Activated CD4-positive, alpha-beta T cell treated with anti-CD3 and anti-CD28 coated beads, Interleukin-2, amount 50 U/mL, for 1 hour (primary cell): ENCODE data around the gene NCOA7.

ENCODE experiments used
- DNase-seq: peaks from one replicate; pipeline ENCODE4 v3.0.0-alpha.2; 2020

NCOA7 gene

DNA sequence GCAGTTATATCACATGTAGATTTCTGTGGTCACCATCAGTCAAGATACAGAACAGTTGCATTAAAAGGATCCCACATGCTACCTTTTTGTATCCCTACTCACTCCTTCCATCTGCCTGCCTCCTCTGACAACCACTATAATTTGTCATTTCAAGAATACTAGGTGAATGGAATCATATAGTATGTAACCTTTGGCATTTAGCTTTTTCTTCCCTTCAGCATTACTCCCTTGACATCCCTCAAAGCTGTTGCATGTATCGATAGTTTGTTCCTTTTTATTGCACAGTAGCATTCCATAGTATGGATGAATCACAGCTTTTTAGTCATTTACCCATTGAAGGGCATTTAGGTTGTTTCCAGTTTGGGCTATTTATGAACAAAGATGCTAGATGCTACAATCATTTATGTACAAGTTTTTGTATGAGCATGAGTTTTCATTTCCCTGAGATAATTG is 26.1 kb downstream of the NCOA7 start:
- no peak for DNase-seq

DNA sequence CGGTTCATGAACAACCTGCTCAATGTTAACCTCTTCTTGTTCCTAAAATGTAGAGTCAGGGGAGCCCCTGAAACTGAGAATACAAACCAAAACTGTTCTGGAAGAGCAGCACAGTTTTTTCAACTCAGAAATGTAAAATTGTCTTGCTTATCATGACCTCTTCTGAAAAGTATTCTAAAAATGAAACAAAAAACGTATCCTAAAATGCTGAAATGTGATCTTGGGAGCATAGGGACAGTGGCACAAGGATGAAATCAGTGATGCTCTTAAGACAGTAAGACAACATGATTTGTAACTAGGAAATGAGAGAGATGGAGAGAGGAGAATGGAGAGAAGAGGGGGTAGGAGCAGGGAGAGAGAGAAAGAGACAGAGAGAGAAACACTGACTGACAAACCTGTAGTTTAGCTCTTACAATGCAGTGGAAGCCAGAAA is 27.5 kb downstream of the NCOA7 start:
- DNase-seq, result no peak

DNA sequence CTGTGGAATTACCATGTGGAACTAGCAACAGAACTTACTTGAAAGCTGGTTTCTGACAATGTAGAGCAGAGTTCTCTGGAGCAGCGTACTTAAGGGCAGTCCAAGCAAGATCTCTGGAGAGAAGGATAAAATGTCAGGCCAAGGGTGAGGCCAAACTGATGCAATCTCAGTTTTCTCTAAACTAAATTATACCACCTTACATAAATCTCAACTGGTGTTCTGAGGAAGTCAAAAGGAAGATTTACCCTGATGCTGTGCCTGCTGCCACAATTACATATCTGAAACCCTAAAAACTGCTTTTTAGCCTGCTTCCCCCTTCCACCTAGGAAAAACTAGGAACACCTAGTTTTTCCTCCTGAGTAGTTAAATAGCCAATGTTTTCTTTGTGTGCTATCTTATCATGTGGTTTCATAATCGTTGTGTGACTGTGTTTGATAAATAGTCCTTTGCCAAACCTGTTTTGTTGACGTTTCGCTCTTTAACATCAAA is 28.1 kb downstream of the NCOA7 start:
- no peak for DNase-seq

DNA sequence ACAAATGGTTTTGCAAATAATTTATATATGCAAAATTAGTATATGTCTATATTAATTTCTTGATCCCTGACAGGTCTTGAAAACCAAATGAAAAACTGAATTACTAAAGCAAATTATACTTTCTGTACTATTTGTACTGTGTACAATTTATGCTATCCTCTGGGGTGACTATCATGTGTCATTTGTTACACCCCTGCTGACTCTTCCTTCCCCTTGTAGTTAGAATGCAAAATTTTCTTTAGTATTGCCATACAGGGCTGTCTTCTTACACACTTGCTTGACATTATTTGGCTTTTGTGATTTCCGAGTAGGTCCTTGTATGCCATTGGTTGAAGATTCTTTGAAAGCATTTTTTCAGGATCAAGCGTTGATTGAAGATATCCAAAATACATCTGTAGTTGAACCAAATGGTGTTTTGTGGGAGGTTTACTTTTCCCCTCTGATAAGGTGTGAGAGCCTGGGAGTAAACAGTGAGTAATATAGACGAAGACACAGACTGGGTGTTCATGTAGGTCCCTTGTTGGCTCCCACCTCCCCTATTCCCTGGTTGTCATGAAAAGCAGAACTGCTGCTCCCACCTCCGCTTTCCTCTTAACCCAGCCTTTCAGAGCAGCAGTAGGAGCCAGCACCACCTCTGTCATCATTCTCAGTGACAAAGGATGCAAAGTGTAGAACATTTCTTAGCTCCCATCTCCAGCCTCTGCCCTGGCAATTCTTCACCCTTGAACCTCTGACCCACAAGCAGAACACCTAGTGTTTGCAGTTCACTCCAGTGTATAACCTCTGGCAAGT is 29.0 kb downstream of the NCOA7 start:
- DNase-seq, result no peak

DNA sequence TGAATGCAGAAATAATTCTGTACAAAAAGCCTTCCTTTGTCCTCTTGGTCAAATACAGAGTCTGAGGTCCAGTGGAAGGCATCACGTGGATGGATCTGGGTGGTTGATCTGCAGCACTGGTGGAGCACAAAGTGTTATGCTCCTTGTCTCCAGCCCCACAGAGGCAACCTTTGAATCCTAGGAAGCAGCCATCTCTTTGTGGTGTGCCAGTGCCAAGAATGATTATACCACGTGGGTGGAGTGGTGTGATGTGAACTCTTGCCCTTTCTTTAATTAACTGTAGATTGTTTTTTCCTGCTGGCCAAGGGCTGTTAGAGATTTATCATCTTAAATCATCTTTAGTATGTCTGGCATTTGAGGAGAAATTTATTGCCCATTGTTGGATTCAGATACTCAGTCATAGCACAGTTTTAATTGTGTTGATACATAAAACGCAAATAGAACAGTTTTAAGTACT is 31.1 kb downstream of the NCOA7 start:
- DNase-seq, result no peak

DNA sequence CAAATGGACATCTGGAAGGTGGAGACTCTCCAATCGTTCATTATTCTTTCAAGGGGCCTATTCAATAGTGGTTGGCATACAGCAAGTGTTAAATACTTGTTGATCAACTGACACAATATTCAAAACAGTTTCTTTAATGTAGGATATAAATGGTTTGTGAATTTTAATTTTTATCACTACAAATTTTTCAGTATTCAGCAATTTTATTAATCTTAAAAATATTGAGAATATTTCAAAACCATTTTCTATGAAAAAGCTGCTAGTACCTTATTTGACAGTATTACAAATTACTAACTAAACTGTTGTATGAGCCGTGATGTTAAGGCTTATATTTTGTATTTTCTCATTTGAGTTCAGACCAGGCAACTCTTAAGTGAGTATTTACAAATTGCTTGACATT is 32.4 kb downstream of the NCOA7 start:
- DNase-seq, result no peak

DNA sequence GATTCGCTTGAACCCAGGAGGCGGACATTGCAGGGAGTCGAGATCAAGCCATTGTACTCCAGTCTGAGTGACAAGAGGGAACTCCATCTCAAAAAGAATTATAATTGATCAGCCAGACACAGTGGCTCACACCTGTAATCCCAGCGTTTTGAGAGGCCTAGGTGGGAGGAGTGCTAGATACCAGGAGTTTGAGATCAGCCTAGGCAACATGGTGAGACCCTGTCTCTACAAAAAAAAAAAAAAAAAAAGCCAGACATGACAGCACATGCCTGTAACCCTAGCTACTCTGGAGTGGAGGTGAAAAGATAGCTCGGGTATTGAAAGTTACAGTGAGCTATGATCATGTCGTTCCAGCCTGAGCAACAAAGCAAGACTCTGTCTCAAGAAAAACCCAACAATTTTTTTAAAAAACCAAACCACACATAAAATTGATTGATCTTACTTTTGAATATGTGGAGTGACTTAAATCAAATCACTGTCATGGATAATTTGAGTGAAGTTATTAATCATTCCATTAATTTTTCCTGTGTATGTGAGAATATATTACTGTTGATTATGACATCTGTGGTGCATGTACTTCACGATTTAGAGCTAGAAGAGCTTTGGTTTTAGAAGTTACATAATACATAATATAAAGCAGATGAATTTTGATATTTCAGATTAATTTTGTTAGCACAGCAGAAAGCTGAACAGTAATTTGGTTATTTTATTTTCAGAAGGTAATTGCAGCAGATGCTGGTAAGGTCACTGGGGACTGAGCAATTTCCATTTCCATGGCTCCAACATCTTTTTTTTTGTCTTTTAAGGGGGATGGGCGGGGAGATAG is 34.4 kb downstream of the NCOA7 start:
- DNase-seq, result no peak

DNA sequence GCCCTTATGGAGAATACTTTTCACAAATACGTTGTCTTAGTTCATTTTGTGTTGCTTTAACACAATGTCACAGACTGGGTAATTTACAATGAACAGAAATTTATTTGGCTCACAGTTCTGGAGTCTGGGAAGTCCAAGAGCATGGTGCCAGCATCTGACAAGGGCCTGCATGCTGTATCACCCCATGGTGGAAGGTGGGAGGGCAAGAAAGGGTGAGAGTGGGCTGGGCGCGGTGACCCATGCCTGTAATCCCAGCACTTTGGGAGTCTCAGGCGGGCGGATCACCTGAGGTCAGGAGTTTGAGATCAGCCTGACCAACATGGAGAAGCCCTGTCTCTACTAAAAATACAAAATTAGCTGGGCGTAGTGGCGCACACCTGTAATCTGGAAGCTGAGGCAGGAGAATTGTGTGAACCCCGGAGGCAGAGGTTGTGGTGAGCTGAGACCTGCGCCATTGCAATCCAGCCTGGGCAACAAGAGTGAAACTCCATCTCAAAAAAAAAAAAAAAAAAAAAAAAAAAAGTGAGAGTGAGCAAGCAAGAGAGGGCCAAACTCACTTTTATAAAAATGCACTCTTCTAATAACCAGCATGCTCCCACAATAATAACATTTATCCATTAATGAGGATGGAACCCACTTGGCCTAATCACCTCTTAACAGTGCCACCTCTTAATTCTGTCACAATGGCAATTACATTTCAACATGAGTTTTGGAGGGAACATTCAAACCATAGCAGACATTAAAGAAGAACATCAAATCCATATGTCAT is 36.1 kb downstream of the NCOA7 start:
- no peak for DNase-seq

DNA sequence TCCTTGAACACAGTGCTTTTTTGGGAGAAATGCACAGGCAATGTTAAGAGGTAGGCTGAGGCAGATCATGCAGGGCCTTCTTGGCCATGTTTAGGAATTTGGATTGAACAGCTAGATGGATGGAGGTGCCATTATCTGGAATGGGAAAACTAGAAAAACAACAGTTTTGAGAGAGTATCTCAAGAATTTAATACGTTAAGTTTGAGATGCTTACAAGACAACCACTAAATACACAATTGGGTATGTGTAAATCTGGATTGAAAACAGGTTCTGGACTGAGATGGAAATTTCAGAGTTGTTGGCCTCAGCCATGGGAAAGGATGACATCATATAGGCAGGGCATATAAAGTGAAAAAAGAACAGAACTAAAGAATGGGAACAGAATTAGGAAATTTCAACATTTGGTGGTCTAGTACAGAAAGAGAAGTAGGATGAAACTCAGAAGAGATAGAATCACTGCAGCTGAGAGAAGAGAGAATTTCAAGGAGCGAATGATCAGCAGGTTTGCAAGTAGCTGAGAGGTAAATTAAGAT is 37.1 kb downstream of the NCOA7 start:
- DNase-seq, result no peak

DNA sequence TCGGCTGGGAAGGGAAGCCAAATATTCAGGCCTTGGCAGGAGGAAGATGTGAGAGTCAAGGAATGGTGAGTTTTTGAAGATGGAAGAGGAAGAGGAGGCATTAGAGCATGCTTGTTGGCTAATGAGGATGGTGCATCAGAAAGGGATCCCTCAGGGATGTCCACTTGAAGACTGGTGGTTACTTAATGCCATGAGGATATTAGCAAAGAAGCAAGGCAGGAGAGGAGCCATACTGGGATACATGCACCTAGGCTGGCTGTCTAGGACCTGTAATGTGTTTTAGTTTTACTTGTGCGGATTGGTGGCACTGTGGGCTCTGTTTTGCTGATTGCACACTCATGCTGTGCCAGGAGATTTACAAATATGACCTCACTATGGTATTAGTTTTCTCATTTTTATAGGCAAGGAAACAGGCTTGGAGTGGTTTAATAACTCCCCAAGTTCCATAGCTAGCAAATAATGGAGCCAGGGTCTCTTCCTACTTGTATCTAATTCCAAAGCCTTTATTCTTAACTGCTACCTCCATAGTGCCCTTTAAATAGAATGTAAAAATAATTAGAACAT is 37.8 kb downstream of the NCOA7 start:
- DNase-seq, result no peak

DNA sequence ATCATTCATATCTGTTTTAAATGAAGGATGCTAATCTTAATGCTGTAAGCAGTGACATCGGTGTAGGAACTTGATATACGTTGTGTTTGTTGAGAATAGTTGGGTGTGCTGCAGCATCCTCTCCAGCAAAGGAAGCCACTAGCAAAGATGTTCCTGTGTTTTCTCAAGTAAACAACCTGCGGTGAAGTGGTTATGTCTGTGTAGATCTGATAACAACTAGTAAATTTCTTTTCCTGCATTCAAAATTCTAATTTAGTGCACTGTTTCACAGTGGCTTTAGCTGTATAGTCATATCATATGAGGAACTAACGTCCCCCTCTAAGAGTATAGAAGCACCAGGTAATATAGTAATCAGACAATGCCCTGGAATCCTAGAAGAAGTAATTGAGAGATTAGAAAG is 38.7 kb downstream of the NCOA7 start:
- DNase-seq, result no peak

DNA sequence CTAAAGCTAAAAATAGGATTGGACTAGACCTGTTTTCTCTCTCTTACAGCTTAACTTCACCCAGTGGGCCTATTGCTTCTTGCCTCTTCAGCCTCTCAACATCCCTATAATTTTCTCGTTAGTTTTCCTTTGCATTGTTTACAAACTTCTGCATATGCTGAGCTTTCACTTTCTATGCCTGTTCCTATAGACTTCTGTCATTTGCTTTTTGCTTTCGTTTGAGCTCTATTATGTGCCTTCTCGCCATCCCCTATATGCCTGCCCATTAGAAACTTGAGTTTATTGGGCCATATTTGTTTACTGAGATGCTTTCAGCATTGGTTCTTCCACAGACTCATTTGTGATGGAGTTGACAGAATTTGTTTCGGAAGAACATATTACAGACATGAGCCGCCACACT is 40.9 kb downstream of the NCOA7 start:
- no peak for DNase-seq

DNA sequence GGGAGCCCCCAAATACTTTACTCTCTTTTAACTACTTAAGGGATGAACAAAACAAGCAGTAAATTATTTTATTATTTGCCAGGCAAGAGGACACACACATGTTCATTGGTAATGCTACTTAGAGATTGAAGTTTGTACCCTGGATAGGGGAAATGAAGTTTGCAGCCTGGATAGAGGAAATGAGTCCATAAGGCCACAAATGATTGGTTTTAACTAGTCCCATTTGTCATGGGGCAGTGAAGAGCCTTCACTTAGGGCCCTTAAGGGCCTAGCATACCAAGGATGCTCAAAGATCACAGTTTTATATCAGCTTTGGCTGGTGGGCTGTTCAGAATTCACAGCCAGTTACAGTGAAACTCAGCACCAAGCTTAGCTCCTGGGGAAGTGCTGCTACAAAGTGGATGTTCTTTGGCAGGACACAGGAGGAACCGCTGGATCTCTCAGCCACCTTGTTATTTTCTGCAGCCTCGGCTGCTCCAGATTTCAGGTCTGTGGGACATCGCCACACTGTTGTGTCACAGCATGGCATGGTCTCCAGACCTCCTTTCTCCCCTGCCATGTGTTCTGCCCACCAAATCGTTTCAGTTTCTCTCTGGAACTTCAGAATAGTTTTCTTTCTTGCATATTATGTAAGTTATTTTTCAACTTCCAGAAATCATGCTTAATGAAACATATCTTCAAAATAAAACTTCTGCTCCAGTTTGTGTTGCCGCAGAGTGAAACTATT is 41.8 kb downstream of the NCOA7 start:
- no peak for DNase-seq

DNA sequence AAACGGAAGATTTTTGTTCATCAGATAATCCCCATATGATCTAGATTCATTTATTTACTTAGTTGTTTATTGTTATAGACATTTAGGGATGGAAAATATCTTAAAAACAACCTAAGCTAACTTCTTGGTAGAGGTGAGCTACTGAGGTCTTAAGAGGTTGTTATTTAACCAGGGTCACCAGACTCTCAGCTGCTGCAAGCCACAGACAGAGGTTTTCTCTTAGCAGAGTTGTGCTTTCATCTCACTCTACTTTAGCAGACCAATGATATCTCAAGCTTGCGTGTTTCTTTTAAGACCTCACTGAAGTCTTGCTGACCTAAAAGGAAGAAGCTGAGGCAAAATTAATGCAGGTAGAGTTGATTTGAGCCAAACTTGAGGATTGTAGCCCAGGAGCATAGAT is 43.6 kb downstream of the NCOA7 start:
- DNase-seq, result peak; percentile 4

DNA sequence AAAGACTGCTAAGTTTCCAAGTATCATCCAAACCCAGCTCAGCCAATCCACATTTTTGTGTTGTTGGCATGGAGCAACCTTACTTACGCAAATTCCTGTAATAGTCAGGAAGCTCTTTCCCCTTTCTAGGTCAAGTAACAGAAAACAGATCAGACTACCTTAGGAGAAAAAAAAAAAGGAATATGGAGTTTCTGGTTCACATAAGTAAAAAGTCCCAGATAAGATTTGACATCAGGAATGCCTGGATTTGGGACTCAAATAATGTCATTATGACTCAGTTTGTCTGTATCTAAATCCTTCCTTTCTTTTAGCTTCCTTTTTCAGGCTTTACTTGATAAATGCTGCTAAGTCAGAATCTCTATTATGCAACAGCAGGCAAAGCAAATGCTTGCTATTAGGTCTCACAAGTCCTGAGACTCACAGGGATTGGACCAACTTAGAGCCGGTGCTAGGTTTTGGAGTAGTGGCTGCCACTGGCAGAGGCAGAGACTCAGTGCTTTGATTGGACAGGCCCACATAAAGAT is 44.5 kb downstream of the NCOA7 start:
- no peak for DNase-seq

DNA sequence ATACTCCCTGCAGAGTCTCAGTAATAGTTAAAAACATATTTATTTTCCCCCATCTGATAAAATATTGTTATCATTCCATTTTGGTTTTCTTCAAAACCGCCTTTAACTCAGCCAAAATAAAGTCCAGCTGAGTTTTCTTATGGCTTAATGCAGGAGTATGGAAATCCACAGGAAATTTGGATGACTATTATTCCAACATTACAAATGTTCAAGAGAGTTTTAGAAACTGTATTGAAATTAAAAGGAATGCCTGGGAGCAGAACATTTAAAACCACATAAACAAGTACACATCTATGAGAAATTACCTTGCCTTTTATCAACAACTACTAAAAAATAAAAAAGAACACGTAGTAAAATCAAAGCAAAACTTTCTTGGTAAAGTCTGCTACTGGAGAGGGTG is 45.7 kb downstream of the NCOA7 start:
- no peak for DNase-seq

DNA sequence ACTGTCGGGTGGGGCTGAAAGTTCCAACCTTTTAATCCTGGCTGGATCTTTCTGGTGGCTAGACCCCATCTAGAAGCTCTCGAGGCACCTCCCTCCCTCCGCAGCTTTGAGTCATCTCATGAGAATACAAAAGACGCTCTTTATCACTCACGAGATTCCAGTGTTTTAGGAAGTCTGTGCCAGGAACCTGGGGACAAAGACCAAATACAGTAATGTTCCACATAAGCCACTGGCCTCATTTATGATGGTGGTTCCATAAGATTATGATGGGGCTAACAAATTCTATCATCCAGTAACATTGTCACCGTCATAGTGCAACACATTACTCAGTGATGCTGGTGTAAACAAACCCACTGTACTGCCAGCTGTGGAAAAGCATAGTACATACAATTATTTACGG is 48.7 kb downstream of the NCOA7 start:
- no peak for DNase-seq

DNA sequence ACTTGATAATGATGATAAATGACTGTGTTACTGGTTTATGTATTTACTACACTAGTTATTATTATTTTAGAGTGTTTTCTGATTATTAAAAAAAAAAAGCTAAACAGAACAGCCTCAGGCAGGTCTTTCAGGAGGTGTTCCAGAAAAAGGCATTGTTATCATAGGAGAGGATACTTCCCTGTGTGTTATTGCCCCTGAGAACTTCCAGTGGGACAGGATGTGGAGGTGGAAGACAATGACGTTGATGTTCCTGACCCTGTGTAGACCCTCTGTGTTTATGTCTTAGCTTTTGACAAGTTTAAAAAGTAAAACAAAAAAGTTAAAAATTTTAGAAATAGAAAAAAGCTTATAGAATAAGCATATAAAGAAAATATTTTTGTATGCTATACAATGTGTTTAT is 49.1 kb downstream of the NCOA7 start:
- DNase-seq, result no peak

DNA sequence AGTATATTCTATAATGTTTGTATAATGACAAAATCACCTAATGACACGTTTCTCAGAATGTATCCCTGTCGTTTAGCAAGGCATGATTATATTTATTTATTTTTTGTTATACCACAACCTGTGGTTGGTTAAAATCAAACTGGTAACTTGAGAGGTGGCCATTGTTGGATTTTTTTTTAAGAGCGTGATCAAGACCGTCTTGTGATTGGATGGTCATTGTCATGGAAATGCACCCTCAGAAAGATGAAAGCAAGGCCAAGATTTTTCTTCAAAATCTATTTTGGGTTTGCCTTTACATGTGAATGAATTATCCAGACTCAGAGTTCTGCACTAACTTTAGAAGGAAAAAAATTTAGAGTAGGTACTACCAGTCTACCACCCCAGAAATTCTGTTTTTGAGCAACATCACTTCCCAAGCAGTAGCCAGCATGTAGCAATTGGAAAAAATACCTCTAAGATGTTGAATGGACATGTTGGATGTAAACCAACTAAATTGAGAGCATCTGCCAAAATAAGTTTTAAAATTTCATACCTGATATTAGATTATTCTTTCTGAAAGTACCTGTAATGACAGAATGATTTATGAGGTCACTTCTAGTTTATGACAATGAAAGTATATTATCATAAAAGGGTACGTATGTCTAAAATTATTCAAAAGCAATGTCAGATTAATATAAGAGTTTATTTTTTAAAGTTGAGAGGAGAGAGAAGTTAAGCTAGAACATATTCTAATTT is 50.8 kb downstream of the NCOA7 start:
- no peak for DNase-seq

DNA sequence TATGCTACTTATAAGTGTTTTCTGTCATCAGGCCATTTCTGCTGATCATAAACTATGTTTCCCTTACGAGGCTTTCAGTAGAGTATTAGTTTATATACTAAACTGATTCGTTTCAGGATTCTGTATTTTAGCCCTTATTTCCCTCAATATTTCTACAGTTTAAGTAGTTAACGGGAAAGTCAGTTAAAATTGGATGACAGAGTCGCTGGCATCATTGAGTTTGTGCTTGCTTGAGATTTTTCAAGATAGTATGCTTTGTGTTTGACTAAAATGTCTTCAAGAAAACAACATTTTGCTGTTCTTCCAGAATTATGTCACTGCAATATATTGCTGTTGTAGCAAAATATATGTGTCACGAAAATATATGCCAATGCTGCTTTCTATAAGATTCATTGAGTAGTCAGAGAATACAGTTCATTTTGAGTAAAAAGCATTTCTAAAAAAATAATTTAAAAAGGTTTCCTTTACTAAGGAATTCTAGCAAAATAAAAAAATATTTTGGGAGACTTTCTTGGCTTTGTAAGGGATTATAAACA is 51.4 kb downstream of the NCOA7 start:
- DNase-seq, result no peak

DNA sequence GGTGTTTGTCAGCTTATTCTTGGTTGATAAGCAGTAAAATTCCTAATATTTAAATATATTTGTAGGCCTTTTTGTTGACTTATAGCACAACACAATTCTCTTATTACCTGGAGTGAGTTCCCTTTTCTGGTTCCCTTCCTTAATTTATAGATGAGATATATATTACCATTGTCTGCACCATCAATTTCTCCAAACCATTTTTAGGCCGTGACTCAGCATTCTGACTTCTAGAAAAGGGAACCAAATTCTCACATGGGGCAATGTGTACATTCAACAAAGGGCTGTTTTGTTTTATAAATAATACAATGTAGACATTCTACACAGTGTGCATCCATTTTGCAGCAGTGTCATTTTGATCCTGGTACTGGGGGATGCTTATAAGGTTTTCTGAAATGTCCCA is 52.8 kb downstream of the NCOA7 start:
- DNase-seq, result no peak
